Mesenteric fat pad (tissue), 1 donor: ENCODE data around the gene ITPK1. TPM values are rescaled to one million over a fixed set of nuclear protein-coding genes. Genes with fewer than 3 reads are reported as not detected.
"Not testable (repeated sequence)": the region's sequence is repeated elsewhere in the genome, so short reads cannot be mapped to it uniquely, and the experiment has no call there.

Experiments
- DNase-seq: peaks from one replicate; pipeline ENCODE4 v3.0.0-alpha.2; 2020; ENCODE audit warnings: low spot score
- total RNA-seq: library from RNA; stranded (reverse); fragmentation: NEBNext Ultra II Directional; extraction: Animal tissue kit (Norgen Biotek cat#: 25700); gene quantifications from one replicate; pipeline ENCODE4 v1.2.1, GENCODE V29; 2021
- donor health status: DM: yes; HTN: yes; CAD: no.

ITPK1 gene
- total RNA-seq, 1 donor from 2014 or later: 267 TPM

GRCh38 chr14:93084866-93085857 lies 30.6 kb downstream of the ITPK1 start:
- no peak for DNase-seq

DNA sequence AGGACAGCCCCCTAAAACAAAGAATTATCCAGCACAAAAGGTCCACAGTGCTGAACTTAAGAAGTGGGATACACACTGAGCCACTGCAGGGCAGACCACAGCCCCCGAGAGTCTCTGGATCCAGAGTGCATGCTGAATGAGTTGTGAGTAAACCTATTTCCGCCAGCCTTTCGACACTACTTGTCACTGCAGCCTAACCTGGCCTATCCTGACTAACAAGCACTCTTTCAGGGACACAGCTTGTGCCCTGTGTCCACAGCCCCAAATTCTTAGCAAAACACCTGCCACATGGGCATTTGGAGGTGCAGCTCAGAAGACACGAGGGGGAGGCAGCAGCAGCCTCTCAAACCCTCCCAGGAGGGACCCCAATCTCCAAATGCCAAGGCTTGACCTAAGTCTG lies 31.3 kb downstream of the ITPK1 start:
- no peak for DNase-seq

GRCh38 chr14:93083917-93084316 lies 31.8 kb downstream of the ITPK1 start:
- DNase-seq: no peak

GRCh38 chr14:93082576-93083001 lies 33.1 kb downstream of the ITPK1 start:
- no peak for DNase-seq

DNA sequence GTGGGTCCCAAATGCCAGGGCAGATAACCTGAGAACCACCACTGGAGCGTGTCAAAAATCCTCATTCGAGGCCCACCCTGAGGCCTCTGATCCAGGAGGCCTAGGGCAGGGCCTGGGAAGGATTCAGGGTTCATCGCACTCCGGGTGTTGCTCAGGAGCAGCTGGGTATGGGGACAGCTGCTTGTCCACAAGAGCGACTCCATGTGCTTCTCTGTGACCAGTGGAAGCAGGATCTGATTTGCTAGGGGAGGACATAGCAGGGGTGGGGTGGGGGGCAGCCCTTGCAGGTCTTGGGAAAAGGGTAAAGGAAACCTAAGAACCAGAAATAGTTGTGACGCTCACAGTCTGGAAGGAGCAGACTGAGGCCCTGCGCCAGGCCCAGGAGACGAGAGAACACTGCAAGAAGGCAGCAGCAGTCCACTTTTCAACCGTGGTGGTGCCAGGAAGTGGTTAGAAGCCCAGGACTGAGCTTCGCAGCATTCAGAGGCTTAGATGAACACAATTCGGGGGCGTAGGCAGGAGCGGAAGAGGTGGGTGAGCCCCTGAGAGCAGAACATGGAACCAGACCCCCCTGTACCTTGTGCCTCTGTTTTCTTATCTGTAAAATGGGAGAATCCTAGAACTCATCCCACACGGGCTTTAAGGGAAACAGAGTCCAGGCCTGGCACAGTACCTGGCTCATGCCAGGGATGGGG lies 33.7 kb downstream of the ITPK1 start:
- DNase-seq: no peak

GRCh38 chr14:93079865-93080403 lies 35.8 kb downstream of the ITPK1 start:
- DNase-seq: no peak

GRCh38 chr14:93079321-93079720 lies 36.4 kb downstream of the ITPK1 start:
- DNase-seq: no peak

DNA sequence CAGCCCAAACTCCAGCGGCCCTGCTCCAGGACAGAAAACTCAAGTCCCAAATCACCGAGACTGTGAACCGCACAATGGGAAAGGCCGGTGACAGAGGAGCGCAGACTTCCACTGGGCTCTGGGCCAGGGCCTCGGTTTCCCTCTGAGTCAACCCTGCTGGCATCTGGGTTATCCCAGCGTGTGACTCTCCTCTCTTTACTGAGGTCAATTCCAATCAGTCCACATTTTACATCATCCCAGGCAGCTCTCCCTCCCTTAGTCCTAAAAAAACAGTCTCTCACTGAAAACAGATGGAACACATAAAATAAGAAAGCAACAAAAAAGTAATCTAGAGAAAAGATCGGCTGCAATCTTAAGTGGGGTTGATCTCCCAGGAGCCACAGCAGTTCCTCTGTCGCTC lies 36.9 kb downstream of the ITPK1 start:
- no peak for DNase-seq

GRCh38 chr14:93076755-93077154 lies 39.0 kb downstream of the ITPK1 start:
- no peak for DNase-seq

GRCh38 chr14:93075891-93076290 lies 39.8 kb downstream of the ITPK1 start:
- DNase-seq: no peak

DNA sequence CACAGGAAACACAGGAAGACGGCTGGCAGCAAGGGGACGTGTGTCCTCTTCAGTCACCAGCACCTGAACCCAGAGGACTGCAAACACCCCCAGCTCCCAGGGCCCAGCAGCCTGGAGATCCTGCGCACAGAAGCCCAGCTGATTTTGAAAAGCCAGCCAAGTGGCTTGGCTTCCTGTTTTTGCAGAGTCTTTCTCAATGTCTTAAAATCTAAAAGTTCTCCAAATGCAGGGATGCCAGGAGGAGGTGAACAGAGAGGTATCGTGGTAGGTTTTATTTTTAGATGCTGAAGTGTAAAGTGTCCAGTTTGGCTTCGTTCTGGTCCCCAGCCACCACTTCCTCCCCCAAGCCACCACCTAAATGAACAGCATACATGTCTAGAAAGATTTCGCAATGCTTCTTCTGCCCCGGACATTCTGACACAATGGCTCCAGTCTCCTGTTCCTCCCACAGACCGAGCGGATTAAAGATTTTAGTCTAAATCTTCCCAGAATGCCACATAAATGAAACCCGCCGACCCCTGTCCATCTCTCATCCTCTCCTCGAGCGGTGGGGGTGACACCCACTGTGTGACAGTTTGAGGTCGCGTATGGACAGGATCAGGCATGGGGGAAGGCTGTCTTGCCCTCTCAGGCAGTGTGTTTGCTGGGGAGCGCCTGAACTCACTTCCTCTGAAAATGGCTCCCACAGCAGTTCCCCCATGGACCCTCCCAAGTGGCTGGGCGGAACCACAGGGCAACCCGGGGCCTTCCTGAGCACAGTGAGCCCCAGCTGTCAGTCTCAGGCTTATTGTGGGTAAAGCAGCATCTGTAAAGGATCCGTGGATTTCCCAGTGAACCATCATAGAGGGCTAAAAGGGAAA lies 41.6 kb downstream of the ITPK1 start:
- DNase-seq: no peak

DNA sequence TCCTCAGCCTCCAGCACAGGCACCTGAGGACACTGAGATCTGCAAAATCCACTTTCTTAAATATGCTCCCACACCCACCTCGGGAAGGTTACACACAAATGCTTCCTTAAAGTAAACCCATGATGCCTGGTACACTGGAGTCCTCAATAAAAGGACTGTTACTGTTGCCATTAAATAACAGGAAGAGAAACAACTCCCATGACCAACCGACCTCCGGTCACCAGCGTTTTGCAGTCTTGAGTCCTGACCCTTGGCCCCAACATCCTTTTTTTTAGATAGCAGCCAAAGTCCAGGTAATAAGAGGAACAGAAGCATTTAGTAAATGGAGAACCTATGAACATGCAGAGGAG lies 42.4 kb downstream of the ITPK1 start:
- no peak for DNase-seq

- DNase-seq: no peak
Observed at GRCh38 chr14:93072659-93073357, 42.9 kb downstream of the ITPK1 start.

- no peak for DNase-seq
Observed at GRCh38 chr14:93068711-93069110, 47.0 kb downstream of the ITPK1 start.

DNA sequence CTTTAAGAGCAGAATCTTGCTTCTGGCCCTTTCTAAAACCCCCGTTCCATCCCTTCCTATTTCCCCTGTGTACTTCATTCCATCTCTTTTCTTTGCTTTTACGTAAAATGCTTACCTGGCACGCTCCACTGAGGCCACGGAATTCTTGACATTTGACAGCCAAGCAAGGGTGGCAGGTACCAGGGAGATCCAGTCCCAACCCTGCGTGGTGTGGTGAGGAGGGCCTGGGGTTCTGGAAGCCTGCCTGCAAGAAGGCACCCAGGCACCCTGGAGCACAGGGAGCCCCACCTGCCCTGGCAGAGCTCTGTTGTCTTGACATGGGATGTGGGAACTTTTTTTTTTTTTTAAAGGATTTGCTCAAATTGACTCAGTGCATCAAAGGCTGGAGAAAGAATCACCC lies 48.6 kb downstream of the ITPK1 start:
- no peak for DNase-seq

DNA sequence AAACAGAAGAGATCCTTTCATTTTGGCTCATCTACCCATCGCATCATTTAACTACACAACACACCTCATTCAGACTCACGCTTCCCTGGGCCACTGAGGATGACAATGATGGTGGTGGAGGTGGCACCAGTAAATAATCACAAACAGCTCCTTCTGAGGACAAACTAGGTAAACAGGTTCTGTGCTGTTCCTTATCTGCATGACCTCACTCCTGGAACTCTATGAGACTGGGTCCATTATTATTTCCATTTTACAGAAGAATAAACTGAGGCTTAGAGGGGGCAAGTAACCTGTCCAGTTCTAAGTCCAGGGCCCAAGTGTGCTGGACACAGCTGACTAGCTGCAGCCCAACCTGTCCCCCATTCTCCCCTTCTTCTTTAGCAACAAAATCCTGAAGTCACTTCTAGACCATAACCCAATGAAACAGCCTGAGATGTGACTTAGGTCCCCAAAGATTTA lies 50.4 kb downstream of the ITPK1 start:
- DNase-seq: no peak

DNA sequence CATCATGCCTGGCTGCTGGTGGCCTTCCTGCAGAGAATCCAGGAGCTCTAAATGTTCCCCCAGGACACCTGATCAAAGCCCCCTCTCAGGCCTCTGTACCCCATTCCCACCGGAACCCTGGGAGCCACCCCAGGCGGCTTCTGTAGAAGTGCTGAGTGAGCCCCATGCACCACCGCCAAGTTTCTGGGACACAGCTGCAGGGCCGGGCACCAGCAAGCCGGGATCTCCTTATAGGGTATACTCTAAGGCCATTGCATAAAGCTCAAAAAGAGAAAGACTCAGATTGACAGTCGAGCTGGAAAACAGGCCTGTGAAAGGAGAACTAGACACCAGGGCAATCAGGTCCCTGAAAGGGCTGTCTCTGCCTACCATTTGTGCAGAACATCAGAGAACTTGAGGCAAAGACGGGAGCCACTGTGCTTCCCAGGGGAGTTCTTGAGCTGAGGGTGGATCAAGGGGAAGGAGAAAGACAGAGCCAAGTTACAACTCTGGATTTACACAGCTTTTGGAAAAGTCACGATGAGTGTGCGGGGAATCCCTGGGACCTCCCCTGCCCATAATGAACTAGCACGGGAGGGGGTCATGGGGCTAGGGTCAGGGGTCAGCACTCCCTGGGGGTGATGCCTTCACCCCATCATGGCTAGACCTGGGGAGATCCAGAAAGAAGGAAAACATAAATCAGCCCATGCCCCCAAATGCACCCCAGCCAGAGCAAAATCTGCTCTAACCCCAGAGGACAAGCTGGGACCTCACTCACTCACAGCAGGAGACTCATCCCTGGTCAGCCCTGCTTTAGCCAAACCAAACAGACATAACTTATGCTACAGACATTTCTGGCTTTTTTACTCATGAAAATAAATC lies 51.1 kb downstream of the ITPK1 start:
- DNase-seq: no peak

DNA sequence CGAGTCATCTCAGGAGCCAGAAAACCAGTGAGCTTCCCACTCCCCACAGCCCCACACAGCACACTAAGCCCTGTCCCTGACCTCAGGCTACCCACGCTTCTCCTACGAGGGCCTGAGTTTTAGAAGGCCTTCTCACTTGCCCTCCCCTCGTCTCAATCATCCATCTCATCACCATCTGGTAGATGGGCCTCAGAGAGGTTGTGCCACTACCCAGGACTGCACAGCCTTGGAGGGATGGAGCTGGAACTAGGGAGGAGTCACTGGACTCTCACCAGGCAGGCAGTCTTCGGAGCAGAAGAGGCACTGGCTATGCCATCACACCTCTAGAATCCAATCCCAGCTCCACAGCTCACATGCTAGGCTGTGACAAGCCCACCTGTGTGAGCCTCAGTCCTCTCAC lies 52.3 kb downstream of the ITPK1 start:
- no peak for DNase-seq

- DNase-seq: no peak
Observed at GRCh38 chr14:93062890-93063289, 52.8 kb downstream of the ITPK1 start.

GRCh38 chr14:93062013-93062412 lies 53.7 kb downstream of the ITPK1 start:
- DNase-seq: not testable (repeated sequence)
